Measurements from ENCODE around the gene NFYA.

DNA sequence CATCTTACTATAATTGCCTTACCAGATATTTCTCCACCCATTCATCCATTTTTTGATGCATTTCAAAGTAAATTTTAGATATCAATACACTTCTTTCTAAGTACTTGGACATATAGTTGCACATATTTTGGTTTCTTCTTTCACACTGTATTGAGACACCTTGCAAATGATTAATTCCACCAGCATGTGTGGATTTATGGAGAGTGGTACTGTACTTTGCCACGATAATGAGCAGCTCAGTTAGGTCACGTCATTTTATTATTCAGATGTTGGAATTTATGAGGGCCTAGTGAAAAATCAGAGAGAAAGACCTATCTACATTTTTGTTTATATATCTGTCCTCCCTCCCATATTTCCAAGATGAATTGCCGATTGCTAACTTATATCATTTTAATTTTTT lies 5.3 kb downstream of the NFYA start:
- TF ChIP-seq POLR2AphosphoS5 (IDR thresholded peaks at IDR 0.05; ENCODE audit: borderline replicate concordance, low read depth, low read length), result no peak
- no peak for TF ChIP-seq EZH2 (IDR thresholded peaks at IDR 0.05)
